GM12878 (cell line): ENCODE measurements around the gene VWA3A.

Experiments used
- EP300 ChIP-seq, 2 experiments: fragments of 150-350 bp in 1 of 2; IDR thresholded peaks; 2 replicates each; pipeline ENCODE4 v1.6.1; 2011 to 2012; ENCODE audit warnings: low read depth in 2 of 2, low read length in 2 of 2, borderline replicate concordance in 1 of 2, improper control_type of control experiment in 1 of 2, inconsistent platforms in 1 of 2; ENCODE audit not compliant: control insufficient read depth in 1 of 2
- ESRRA ChIP-seq: IDR thresholded peaks from 2 replicates; pipeline ENCODE4 v1.6.1; 2012; ENCODE audit warnings: mild to moderate bottlenecking, low read length, improper control_type of control experiment
- JUNB ChIP-seq: IDR thresholded peaks from 2 replicates; pipeline ENCODE4 v1.6.1; 2016; ENCODE audit warnings: antibody characterized with exemption, mild to moderate bottlenecking
- POLR2A ChIP-seq: IDR thresholded peaks from 2 replicates; pipeline ENCODE4 v1.6.1; 2011; ENCODE audit warnings: low read depth, mild to moderate bottlenecking, low read length
- POLR2AphosphoS5 ChIP-seq: IDR thresholded peaks from 2 replicates; pipeline ENCODE4 v1.6.1; 2011; ENCODE audit warnings: mild to moderate bottlenecking, low read length, inconsistent platforms
- RAD21 ChIP-seq: IDR thresholded peaks from 2 replicates; pipeline ENCODE4 v1.6.1; 2011; ENCODE audit warnings: mild to moderate bottlenecking, low read depth, low read length, moderate library complexity; ENCODE audit not compliant: insufficient read depth
- SIN3A ChIP-seq: IDR thresholded peaks from 2 replicates; pipeline ENCODE4 v1.6.1; 2012; ENCODE audit warnings: low read depth, low read length, improper control_type of control experiment
- SP1 ChIP-seq: IDR thresholded peaks from one replicate; pipeline ENCODE4 v1.6.1; 2011; ENCODE audit warnings: low read depth, low read length
- SREBF1 ChIP-seq: IDR thresholded peaks from 2 replicates; pipeline ENCODE4 v1.6.1; 2012; ENCODE audit warnings: mild to moderate bottlenecking, low read length
- TF ChIP-seq, protein P1 (sequence below): fragments of 150-350 bp; IDR thresholded peaks from 2 replicates; pipeline ENCODE4 v1.6.1; 2014; ENCODE audit warnings: mild to moderate bottlenecking, low read depth, low read length
- TF ChIP-seq, protein P2 (sequence below): IDR thresholded peaks from 2 replicates; pipeline ENCODE4 v1.6.1; 2012; ENCODE audit warnings: low read length, inconsistent platforms
- TF ChIP-seq, protein P3 (sequence below): IDR thresholded peaks from 2 replicates; pipeline ENCODE4 v1.6.1; 2012; ENCODE audit warnings: low read depth, low read length, improper control_type of control experiment
- TF ChIP-seq, protein P4 (sequence below), 3 experiments: IDR thresholded peaks in 2 of 3; conservative IDR thresholded peaks in 1 of 3; 2 replicates each; pipeline ENCODE4 v1.5.1; 2011; ENCODE audit warnings: low read depth in 3 of 3, low read length in 3 of 3, mild to moderate bottlenecking in 3 of 3, control low read depth in 2 of 3, moderate library complexity in 2 of 3, inconsistent platforms in 1 of 3, mixed read lengths in 1 of 3; ENCODE audit not compliant: control insufficient read depth in 2 of 3, insufficient read depth in 1 of 3; ENCODE audit errors: extremely low read depth in 1 of 3
- TF ChIP-seq, protein P5 (sequence below): IDR thresholded peaks from 2 replicates; pipeline ENCODE4 v1.6.1; 2012; ENCODE audit warnings: low read depth, low read length, improper control_type of control experiment

DNA sequence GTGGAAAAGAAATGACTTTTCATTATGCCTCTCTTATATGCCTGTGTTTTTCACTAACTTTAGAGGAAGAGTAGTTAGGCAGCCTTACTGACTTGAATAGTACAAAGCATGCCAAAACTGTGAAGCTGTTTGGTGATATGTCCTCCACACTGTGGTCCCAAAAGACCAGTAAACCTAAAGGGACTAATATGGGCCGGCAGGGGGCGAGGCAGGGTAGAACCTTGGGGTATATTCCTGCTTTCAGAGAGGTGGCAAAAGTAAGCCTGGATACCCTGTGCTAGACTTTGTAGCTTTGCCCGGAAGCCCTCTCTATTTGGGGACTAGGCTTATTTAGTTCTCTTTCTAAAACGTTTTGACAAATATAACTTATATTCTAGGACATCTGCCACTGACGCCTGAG lies 36.5 kb upstream of the VWA3A start:
- TF ChIP-seq, protein P1, sequence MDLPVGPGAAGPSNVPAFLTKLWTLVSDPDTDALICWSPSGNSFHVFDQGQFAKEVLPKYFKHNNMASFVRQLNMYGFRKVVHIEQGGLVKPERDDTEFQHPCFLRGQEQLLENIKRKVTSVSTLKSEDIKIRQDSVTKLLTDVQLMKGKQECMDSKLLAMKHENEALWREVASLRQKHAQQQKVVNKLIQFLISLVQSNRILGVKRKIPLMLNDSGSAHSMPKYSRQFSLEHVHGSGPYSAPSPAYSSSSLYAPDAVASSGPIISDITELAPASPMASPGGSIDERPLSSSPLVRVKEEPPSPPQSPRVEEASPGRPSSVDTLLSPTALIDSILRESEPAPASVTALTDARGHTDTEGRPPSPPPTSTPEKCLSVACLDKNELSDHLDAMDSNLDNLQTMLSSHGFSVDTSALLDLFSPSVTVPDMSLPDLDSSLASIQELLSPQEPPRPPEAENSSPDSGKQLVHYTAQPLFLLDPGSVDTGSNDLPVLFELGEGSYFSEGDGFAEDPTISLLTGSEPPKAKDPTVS, result no peak
- no peak for TF ChIP-seq SP1
- TF ChIP-seq, protein P2, sequence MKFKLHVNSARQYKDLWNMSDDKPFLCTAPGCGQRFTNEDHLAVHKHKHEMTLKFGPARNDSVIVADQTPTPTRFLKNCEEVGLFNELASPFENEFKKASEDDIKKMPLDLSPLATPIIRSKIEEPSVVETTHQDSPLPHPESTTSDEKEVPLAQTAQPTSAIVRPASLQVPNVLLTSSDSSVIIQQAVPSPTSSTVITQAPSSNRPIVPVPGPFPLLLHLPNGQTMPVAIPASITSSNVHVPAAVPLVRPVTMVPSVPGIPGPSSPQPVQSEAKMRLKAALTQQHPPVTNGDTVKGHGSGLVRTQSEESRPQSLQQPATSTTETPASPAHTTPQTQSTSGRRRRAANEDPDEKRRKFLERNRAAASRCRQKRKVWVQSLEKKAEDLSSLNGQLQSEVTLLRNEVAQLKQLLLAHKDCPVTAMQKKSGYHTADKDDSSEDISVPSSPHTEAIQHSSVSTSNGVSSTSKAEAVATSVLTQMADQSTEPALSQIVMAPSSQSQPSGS, result no peak
- TF ChIP-seq, protein P3, sequence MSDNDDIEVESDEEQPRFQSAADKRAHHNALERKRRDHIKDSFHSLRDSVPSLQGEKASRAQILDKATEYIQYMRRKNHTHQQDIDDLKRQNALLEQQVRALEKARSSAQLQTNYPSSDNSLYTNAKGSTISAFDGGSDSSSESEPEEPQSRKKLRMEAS, result no peak
- TF ChIP-seq, protein P4, sequence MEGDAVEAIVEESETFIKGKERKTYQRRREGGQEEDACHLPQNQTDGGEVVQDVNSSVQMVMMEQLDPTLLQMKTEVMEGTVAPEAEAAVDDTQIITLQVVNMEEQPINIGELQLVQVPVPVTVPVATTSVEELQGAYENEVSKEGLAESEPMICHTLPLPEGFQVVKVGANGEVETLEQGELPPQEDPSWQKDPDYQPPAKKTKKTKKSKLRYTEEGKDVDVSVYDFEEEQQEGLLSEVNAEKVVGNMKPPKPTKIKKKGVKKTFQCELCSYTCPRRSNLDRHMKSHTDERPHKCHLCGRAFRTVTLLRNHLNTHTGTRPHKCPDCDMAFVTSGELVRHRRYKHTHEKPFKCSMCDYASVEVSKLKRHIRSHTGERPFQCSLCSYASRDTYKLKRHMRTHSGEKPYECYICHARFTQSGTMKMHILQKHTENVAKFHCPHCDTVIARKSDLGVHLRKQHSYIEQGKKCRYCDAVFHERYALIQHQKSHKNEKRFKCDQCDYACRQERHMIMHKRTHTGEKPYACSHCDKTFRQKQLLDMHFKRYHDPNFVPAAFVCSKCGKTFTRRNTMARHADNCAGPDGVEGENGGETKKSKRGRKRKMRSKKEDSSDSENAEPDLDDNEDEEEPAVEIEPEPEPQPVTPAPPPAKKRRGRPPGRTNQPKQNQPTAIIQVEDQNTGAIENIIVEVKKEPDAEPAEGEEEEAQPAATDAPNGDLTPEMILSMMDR (IDR thresholded peaks at IDR 0.05 in 2 of 3, conservative IDR thresholded peaks at IDR 0.05 in 1 of 3; ENCODE audit: control insufficient read depth in 2 of 3, extremely low read depth in 1 of 3, insufficient read depth in 1 of 3, low read depth in 3 of 3, low read length in 3 of 3), result no peak
- TF ChIP-seq EP300 (IDR thresholded peaks at IDR 0.05; ENCODE audit: borderline replicate concordance in 1 of 2, control insufficient read depth in 1 of 2, low read depth in 2 of 2, low read length in 2 of 2), result no peak
- no peak for TF ChIP-seq POLR2AphosphoS5
- no peak for TF ChIP-seq SIN3A
- TF ChIP-seq, protein P5, sequence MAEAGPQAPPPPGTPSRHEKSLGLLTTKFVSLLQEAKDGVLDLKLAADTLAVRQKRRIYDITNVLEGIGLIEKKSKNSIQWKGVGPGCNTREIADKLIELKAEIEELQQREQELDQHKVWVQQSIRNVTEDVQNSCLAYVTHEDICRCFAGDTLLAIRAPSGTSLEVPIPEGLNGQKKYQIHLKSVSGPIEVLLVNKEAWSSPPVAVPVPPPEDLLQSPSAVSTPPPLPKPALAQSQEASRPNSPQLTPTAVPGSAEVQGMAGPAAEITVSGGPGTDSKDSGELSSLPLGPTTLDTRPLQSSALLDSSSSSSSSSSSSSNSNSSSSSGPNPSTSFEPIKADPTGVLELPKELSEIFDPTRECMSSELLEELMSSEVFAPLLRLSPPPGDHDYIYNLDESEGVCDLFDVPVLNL, result no peak
- no peak for TF ChIP-seq POLR2A
- TF ChIP-seq SREBF1, result no peak
- no peak for TF ChIP-seq ESRRA
- no peak for TF ChIP-seq RAD21
- TF ChIP-seq JUNB, result no peak
